HCT116 (cell line): ENCODE measurements around the gene MAP4. TPM values are rescaled to one million over a fixed set of nuclear protein-coding genes. Genes with fewer than 3 reads are reported as not detected.

Experiments
- ATAC-seq: fragments of 200-7000 bp; cut with Tn5 transposase; 2 replicates; pipeline ENCODE4 v1.9.1; 2020; ENCODE audit warnings: mild to moderate bottlenecking, moderate library complexity
- BruUV-seq: library from RNA; stranded (reverse); fragments of 400-500 nt; replicated peaks from 2 replicates; lab custom pipeline; 2021; lab: Mats Ljungman, UMichigan
- CTCF ChIA-PET: fragments of 300-600 bp; sonication (Branson Sonifier 250); formaldehyde crosslinking; loops from one replicate; lab custom pipeline; 2021; ENCODE audit warnings: antibody characterized with exemption; lab: Charles Lee
- POLR2A ChIA-PET: fragments of 300-600, 350-600 bp; sonication (Branson Sonifier 250); formaldehyde crosslinking; loops from one replicate; lab custom pipeline; 2021; ENCODE audit warnings: antibody characterized with exemption; lab: Charles Lee
- RAD21 ChIA-PET, 2 experiments: fragments of 300-600 bp; sonication (Branson Sonifier 250); formaldehyde crosslinking; loops; one replicate each; lab custom pipeline; 2023; ENCODE audit warnings: low total read pairs in 2 of 2; ENCODE audit not compliant: uncharacterized antibody in 2 of 2, unreplicated experiment in 2 of 2, low non-redundant PET in 1 of 2; lab: Charles Lee
- DNase-seq: peaks from one replicate; pipeline ENCODE4 v3.0.0-alpha.2; 2010; ENCODE audit warnings: low read depth, low spot score
- H2AFZ ChIP-seq: fragments of 200-600 bp; shearing (Covaris generic), sonication (generic); 2 replicates; pipeline ENCODE4 v1.6.1; 2017; ENCODE audit warnings: low read depth, mixed run types, mixed read lengths, antibody characterized with exemption, low read length; ENCODE audit not compliant: poor library complexity, severe bottlenecking
- H3K27ac ChIP-seq: 2 replicates; pipeline ENCODE4 v1.5.1; 2012; ENCODE audit warnings: low read depth, low read length
- H3K27me3 ChIP-seq: fragments of 200-600 bp; sonication (generic); 2 replicates; pipeline ENCODE4 v1.6.1; 2016; ENCODE audit warnings: mixed run types, low read length, mixed read lengths; ENCODE audit not compliant: insufficient read depth
- H3K36me3 ChIP-seq, 2 experiments: fragments of 200-500 bp in 1 of 2; fragments of 200-600 bp in 1 of 2; sonication (Bioruptor generic) in 1 of 2; sonication (generic) in 1 of 2; 2 replicates each; pipeline versions ENCODE4 v1.5.1 to v1.6.1; 2014 to 2016; ENCODE audit warnings: low read length in 2 of 2, inconsistent platforms in 1 of 2, mixed read lengths in 1 of 2, mixed run types in 1 of 2; ENCODE audit not compliant: insufficient read depth in 2 of 2, control insufficient read depth in 1 of 2
- H3K4me1 ChIP-seq, 2 experiments: fragments of 200-600 bp in 1 of 2; sonication (generic) in 1 of 2; 2 replicates each; pipeline versions ENCODE4 v1.5.1 to v1.6.1; 2012 to 2017; ENCODE audit warnings: low read length in 2 of 2, inconsistent platforms in 1 of 2, mild to moderate bottlenecking in 1 of 2, mixed read lengths in 1 of 2, mixed run types in 1 of 2, moderate library complexity in 1 of 2; ENCODE audit not compliant: insufficient read depth in 2 of 2, control insufficient read depth in 1 of 2
- H3K4me2 ChIP-seq: fragments of 200-600 bp; sonication (generic); 2 replicates; pipeline ENCODE4 v1.6.1; 2017; ENCODE audit warnings: mixed run types, low read length, mixed read lengths
- H3K4me3 ChIP-seq, 2 experiments: fragments of 200-600 bp in 1 of 2; sonication (generic) in 1 of 2; replicated peaks in 1 of 2; 2 replicates each; pipeline ENCODE4 v1.5.1; 2011 to 2016; ENCODE audit warnings: low read length in 2 of 2, control low read depth in 1 of 2, low read depth in 1 of 2, mild to moderate bottlenecking in 1 of 2, mixed read lengths in 1 of 2, mixed run types in 1 of 2
- H3K79me2 ChIP-seq: fragments of 200-600 bp; sonication (generic); 2 replicates; pipeline ENCODE4 v1.6.1; 2017; ENCODE audit warnings: mild to moderate bottlenecking, mixed run types, low read length, moderate library complexity, mixed read lengths; ENCODE audit not compliant: insufficient read depth
- H3K9ac ChIP-seq: fragments of 200-600 bp; sonication (generic); 2 replicates; pipeline ENCODE4 v1.6.1; 2016; ENCODE audit warnings: low read length, mixed read lengths
- H3K9me2 ChIP-seq: fragments of 200-600 bp; sonication (generic), shearing (Covaris generic); 2 replicates; pipeline ENCODE4 v1.6.1; 2017; ENCODE audit warnings: mixed run types, mild to moderate bottlenecking, moderate library complexity; ENCODE audit not compliant: insufficient read depth
- H3K9me3 ChIP-seq, 2 experiments: fragments of 200-500 bp in 1 of 2; fragments of 200-600 bp in 1 of 2; sonication (Bioruptor generic) in 1 of 2; sonication (generic) in 1 of 2; 2 replicates each; pipeline ENCODE4 v1.6.1; 2014 to 2017; ENCODE audit warnings: low read length in 2 of 2, mixed read lengths in 2 of 2, inconsistent platforms in 1 of 2, low read depth in 1 of 2, mild to moderate bottlenecking in 1 of 2, mixed run types in 1 of 2, moderate library complexity in 1 of 2; ENCODE audit not compliant: control insufficient read depth in 1 of 2, insufficient read depth in 1 of 2
- H4K20me1 ChIP-seq: fragments of 200-600 bp; sonication (generic), shearing (Covaris generic); 2 replicates; pipeline ENCODE4 v1.6.1; 2017; ENCODE audit warnings: mixed run types, mild to moderate bottlenecking, moderate library complexity; ENCODE audit not compliant: insufficient read depth
- CBX3 ChIP-seq: IDR thresholded peaks from 2 replicates; pipeline ENCODE4 v1.6.1; 2012; ENCODE audit warnings: low read depth
- CEBPB ChIP-seq: IDR thresholded peaks from 2 replicates; pipeline ENCODE4 v1.6.1; 2012; ENCODE audit warnings: low read depth
- CTCF ChIP-seq, 3 experiments: fragments of 200-600 bp in 1 of 3; sonication (generic) in 1 of 3; IDR thresholded peaks in 2 of 3; conservative IDR thresholded peaks in 1 of 3; 2 replicates each; pipeline ENCODE4 v1.5.1; 2012 to 2017; ENCODE audit warnings: low read depth in 2 of 3, low read length in 2 of 3, antibody characterized with exemption in 1 of 3, borderline replicate concordance in 1 of 3, control low read depth in 1 of 3, mild to moderate bottlenecking in 1 of 3, mixed read lengths in 1 of 3, mixed run types in 1 of 3, moderate library complexity in 1 of 3; ENCODE audit not compliant: insufficient read depth in 1 of 3
- EGR1 ChIP-seq: IDR thresholded peaks from 2 replicates; pipeline ENCODE4 v1.6.1; 2012; ENCODE audit warnings: low read depth
- ELF1 ChIP-seq: IDR thresholded peaks from 2 replicates; pipeline ENCODE4 v1.6.1; 2012; ENCODE audit warnings: low read depth, borderline replicate concordance
- EZH2phosphoT487 ChIP-seq: fragments of 200-600 bp; IDR thresholded peaks from 2 replicates; pipeline ENCODE4 v1.6.1; 2018; ENCODE audit warnings: antibody characterized with exemption, borderline replicate concordance
- FOSL1 ChIP-seq: IDR thresholded peaks from 2 replicates; pipeline ENCODE4 v1.6.1; 2012; ENCODE audit warnings: low read depth
- JUND ChIP-seq: IDR thresholded peaks from 2 replicates; pipeline ENCODE4 v1.6.1; 2012
- MAX ChIP-seq: IDR thresholded peaks from 2 replicates; pipeline ENCODE4 v1.6.1; 2012
- POLR2A ChIP-seq: IDR thresholded peaks from 2 replicates; pipeline ENCODE4 v1.7.0; 2011; ENCODE audit warnings: borderline replicate concordance; ENCODE audit not compliant: insufficient read depth, insufficient read length; ENCODE audit errors: extremely low read depth
- POLR2AphosphoS5 ChIP-seq: IDR thresholded peaks from 2 replicates; pipeline ENCODE4 v1.6.1; 2011; ENCODE audit warnings: mild to moderate bottlenecking, low read depth, low read length, moderate library complexity
- RAD21 ChIP-seq: IDR thresholded peaks from 2 replicates; pipeline ENCODE4 v1.6.1; 2012; ENCODE audit warnings: low read depth, mild to moderate bottlenecking
- SIN3A ChIP-seq: IDR thresholded peaks from 2 replicates; pipeline ENCODE4 v1.6.1; 2012; ENCODE audit warnings: low read depth
- SP1 ChIP-seq: IDR thresholded peaks from 2 replicates; pipeline ENCODE4 v1.6.1; 2012; ENCODE audit warnings: low read depth
- SRF ChIP-seq: IDR thresholded peaks from 2 replicates; pipeline ENCODE4 v1.6.1; 2012; ENCODE audit warnings: low read depth
- YY1 ChIP-seq: IDR thresholded peaks from 2 replicates; pipeline ENCODE4 v1.6.1; 2011; ENCODE audit warnings: low read length, low read depth, moderate library complexity, mild to moderate bottlenecking; ENCODE audit not compliant: insufficient replicate concordance; ENCODE audit errors: extremely low read depth
- intact Hi-C: fragments of 100-400 bp; cut with micrococcal nuclease; formaldehyde crosslinking; loops from 2 replicates; pipeline ENCODE4 v1.10.0; 2022
- total RNA-seq: library from RNA; stranded (reverse); gene quantifications from one replicate; pipeline ENCODE4 v1.2.1, GENCODE V29; 2021; ENCODE audit not compliant: unreplicated experiment
- TF ChIP-seq, protein P1 (sequence below): IDR thresholded peaks from 2 replicates; pipeline ENCODE4 v1.6.1; 2012; ENCODE audit warnings: low read depth
- TF ChIP-seq, protein P2 (sequence below): IDR thresholded peaks from 2 replicates; pipeline ENCODE4 v1.6.1; 2012

The MAP4 gene
- total RNA-seq, 1 experiment from 2014 or later: 200 TPM

GRCh38 chr3:47979070-47979469 lies 37.1 kb downstream of the MAP4 start (continued):
- TF ChIP-seq, protein P1, sequence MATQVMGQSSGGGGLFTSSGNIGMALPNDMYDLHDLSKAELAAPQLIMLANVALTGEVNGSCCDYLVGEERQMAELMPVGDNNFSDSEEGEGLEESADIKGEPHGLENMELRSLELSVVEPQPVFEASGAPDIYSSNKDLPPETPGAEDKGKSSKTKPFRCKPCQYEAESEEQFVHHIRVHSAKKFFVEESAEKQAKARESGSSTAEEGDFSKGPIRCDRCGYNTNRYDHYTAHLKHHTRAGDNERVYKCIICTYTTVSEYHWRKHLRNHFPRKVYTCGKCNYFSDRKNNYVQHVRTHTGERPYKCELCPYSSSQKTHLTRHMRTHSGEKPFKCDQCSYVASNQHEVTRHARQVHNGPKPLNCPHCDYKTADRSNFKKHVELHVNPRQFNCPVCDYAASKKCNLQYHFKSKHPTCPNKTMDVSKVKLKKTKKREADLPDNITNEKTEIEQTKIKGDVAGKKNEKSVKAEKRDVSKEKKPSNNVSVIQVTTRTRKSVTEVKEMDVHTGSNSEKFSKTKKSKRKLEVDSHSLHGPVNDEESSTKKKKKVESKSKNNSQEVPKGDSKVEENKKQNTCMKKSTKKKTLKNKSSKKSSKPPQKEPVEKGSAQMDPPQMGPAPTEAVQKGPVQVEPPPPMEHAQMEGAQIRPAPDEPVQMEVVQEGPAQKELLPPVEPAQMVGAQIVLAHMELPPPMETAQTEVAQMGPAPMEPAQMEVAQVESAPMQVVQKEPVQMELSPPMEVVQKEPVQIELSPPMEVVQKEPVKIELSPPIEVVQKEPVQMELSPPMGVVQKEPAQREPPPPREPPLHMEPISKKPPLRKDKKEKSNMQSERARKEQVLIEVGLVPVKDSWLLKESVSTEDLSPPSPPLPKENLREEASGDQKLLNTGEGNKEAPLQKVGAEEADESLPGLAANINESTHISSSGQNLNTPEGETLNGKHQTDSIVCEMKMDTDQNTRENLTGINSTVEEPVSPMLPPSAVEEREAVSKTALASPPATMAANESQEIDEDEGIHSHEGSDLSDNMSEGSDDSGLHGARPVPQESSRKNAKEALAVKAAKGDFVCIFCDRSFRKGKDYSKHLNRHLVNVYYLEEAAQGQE: no peak
- no peak for TF ChIP-seq YY1
- no peak for TF ChIP-seq RAD21
- TF ChIP-seq CBX3: no peak
- TF ChIP-seq POLR2A: no peak
- TF ChIP-seq SRF: no peak
- TF ChIP-seq SIN3A: no peak
- no peak for TF ChIP-seq POLR2AphosphoS5

- ATAC-seq (no peak), DNase-seq (no peak)
- H3K4me1 ChIP-seq: no peaks in the 10 kb centered on the region
- no peak overlapping the region for H3K4me3 ChIP-seq
- no peaks in the 10 kb centered on the region for H4K20me1 ChIP-seq
- no peaks in the 10 kb centered on the region for H3K9me3 ChIP-seq
- peaks cover 55% of the 10 kb centered on the region for H3K79me2 ChIP-seq
- no peak overlapping the region for H3K27ac ChIP-seq
- POLR2A ChIA-PET: no interaction called here
- CTCF ChIA-PET: interaction anchor here (1.8 kb wide), 1 partner anchor 12 kb away, joined by 6 read pairs; no protein-coding TSS in a partner anchor
- H2AFZ ChIP-seq: no peak overlapping the region
- RAD21 ChIA-PET: no interaction called here
- intact Hi-C loops: no loop called here
- H3K9me2 ChIP-seq: no peaks in the 10 kb centered on the region
- H3K9ac ChIP-seq: no peak overlapping the region
- no peak overlapping the region for H3K4me2 ChIP-seq
- no peaks in the 10 kb centered on the region for H3K27me3 ChIP-seq
- H3K36me3 ChIP-seq: no peaks in the 10 kb centered on the region
- no TSS peak for BruUV-seq
- TF ChIP-seq POLR2AphosphoS5 (no peak), FOSL1 (no peak), RAD21 (no peak), MAX (no peak), JUND (no peak), EZH2phosphoT487 (no peak), ELF1 (no peak), EGR1 (no peak), CEBPB (no peak), SRF (no peak), SP1 (no peak), CTCF (IDR thresholded peaks at IDR 0.05 in 2 of 3, conservative IDR thresholded peaks at IDR 0.05 in 1 of 3; ENCODE audit: borderline replicate concordance in 1 of 3, insufficient read depth in 1 of 3, low read depth in 2 of 3, low read length in 2 of 3) (no peak)
- TF ChIP-seq, protein P1: no peak
- TF ChIP-seq, protein P2, sequence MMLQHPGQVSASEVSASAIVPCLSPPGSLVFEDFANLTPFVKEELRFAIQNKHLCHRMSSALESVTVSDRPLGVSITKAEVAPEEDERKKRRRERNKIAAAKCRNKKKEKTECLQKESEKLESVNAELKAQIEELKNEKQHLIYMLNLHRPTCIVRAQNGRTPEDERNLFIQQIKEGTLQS: no peak
Observed at GRCh38 chr3:47978386-47978785, 37.8 kb downstream of the MAP4 start.
